Measurements from ENCODE around the gene ASF1B. TPM values are rescaled to one million over a fixed set of nuclear protein-coding genes. Genes with fewer than 3 reads are reported as not detected.
"Not testable (repeated sequence)": the region's sequence is repeated elsewhere in the genome, so short reads cannot be mapped to it uniquely, and the experiment has no call there.

ASF1B gene
- total and polyA plus RNA-seq, 2 donors (not counting 1 experiment from before 2014, with no cell fraction given): 2.6 to 6.5 TPM

- no peaks in the 10 kb centered on the region for H3K9me3 ChIP-seq (ENCODE audit: control insufficient read depth, insufficient read depth, low read depth, low read length)
- H3K4me3 ChIP-seq (replicated peaks in 1 of 4; ENCODE audit: control extremely low read depth in 1 of 4, insufficient read depth in 1 of 4, low read depth in 3 of 4, low read length in 4 of 4): no peak overlapping the region
- TF ChIP-seq CTCF (conservative IDR thresholded peaks at IDR 0.05 in 1 of 2, IDR thresholded peaks at IDR 0.05 in 1 of 2; ENCODE audit: low read depth in 1 of 2, low read length in 2 of 2) (no peak), EZH2 (IDR thresholded peaks at IDR 0.05; ENCODE audit: low read length, missing control alignments) (no peak)
- H3K27me3 ChIP-seq (ENCODE audit: control insufficient read depth, insufficient read depth, low read length): no peaks in the 10 kb centered on the region
- no peak overlapping the region for H3K27ac ChIP-seq (ENCODE audit: insufficient read depth, low read length)
- no peaks in the 10 kb centered on the region for H4K20me1 ChIP-seq (ENCODE audit: control insufficient read depth, extremely low read depth, insufficient read depth, low read length)
- no peaks in the 10 kb centered on the region for H3K36me3 ChIP-seq (ENCODE audit: control insufficient read depth, insufficient read depth, low read length)
- no peak overlapping the region for H2AFZ ChIP-seq (ENCODE audit: low read length)
- H3K4me1 ChIP-seq (ENCODE audit: control insufficient read depth, extremely low read depth, insufficient read depth, low read length): no peaks in the 10 kb centered on the region
- DNase-seq (ENCODE audit: low read depth in 2 of 2): no peak
- no peak overlapping the region for H3K9ac ChIP-seq (ENCODE audit: insufficient read depth, low read length)
- no peak overlapping the region for H3K4me2 ChIP-seq (ENCODE audit: extremely low read depth, insufficient read depth, low read length)
- no peaks in the 10 kb centered on the region for H3K79me2 ChIP-seq (ENCODE audit: control insufficient read depth, insufficient read depth, low read length)
Observed at GRCh38 chr19:14183741-14184350, 47.5 kb upstream of the ASF1B start.

GRCh38 chr19:14182476-14182875, 46.1 kb upstream of the ASF1B start:
- Histone ChIP-seq H2AFZ (ENCODE audit: low read length) (no peak overlapping the region), H3K4me3 (replicated peaks in 1 of 4; ENCODE audit: control extremely low read depth in 1 of 4, insufficient read depth in 1 of 4, low read depth in 3 of 4, low read length in 4 of 4) (no peak overlapping the region), H3K79me2 (ENCODE audit: control insufficient read depth, insufficient read depth, low read length) (no peaks in the 10 kb centered on the region), H3K27me3 (ENCODE audit: control insufficient read depth, insufficient read depth, low read length) (no peaks in the 10 kb centered on the region), H3K4me1 (ENCODE audit: control insufficient read depth, extremely low read depth, insufficient read depth, low read length) (no peaks in the 10 kb centered on the region), H3K36me3 (ENCODE audit: control insufficient read depth, insufficient read depth, low read length) (no peaks in the 10 kb centered on the region), H3K27ac (ENCODE audit: insufficient read depth, low read length) (no peak overlapping the region), H4K20me1 (ENCODE audit: control insufficient read depth, extremely low read depth, insufficient read depth, low read length) (no peaks in the 10 kb centered on the region), H3K4me2 (ENCODE audit: extremely low read depth, insufficient read depth, low read length) (no peak overlapping the region), H3K9me3 (ENCODE audit: control insufficient read depth, insufficient read depth, low read depth, low read length) (no peaks in the 10 kb centered on the region), H3K9ac (ENCODE audit: insufficient read depth, low read length) (no peak overlapping the region)
- TF ChIP-seq EZH2 (IDR thresholded peaks at IDR 0.05; ENCODE audit: low read length, missing control alignments) (no peak), CTCF (conservative IDR thresholded peaks at IDR 0.05 in 1 of 2, IDR thresholded peaks at IDR 0.05 in 1 of 2; ENCODE audit: low read depth in 1 of 2, low read length in 2 of 2) (no peak)
- DNase-seq (ENCODE audit: low read depth in 2 of 2): no peak

- H3K9ac ChIP-seq (ENCODE audit: insufficient read depth, low read length): no peak overlapping the region
- TF ChIP-seq CTCF (conservative IDR thresholded peaks at IDR 0.05 in 1 of 2, IDR thresholded peaks at IDR 0.05 in 1 of 2; ENCODE audit: low read depth in 1 of 2, low read length in 2 of 2) (no peak), EZH2 (IDR thresholded peaks at IDR 0.05; ENCODE audit: low read length, missing control alignments) (no peak)
- H3K4me3 ChIP-seq (replicated peaks in 1 of 4; ENCODE audit: control extremely low read depth in 1 of 4, insufficient read depth in 1 of 4, low read depth in 3 of 4, low read length in 4 of 4): no peak overlapping the region
- H3K27ac ChIP-seq (ENCODE audit: insufficient read depth, low read length): no peak overlapping the region
- no peaks in the 10 kb centered on the region for H3K4me1 ChIP-seq (ENCODE audit: control insufficient read depth, extremely low read depth, insufficient read depth, low read length)
- no peaks in the 10 kb centered on the region for H3K27me3 ChIP-seq (ENCODE audit: control insufficient read depth, insufficient read depth, low read length)
- no peaks in the 10 kb centered on the region for H3K36me3 ChIP-seq (ENCODE audit: control insufficient read depth, insufficient read depth, low read length)
- no peaks in the 10 kb centered on the region for H3K9me3 ChIP-seq (ENCODE audit: control insufficient read depth, insufficient read depth, low read depth, low read length)
- H3K4me2 ChIP-seq (ENCODE audit: extremely low read depth, insufficient read depth, low read length): no peak overlapping the region
- no peak overlapping the region for H2AFZ ChIP-seq (ENCODE audit: low read length)
- no peak for DNase-seq (ENCODE audit: low read depth in 2 of 2)
- H3K79me2 ChIP-seq (ENCODE audit: control insufficient read depth, insufficient read depth, low read length): no peaks in the 10 kb centered on the region
- no peaks in the 10 kb centered on the region for H4K20me1 ChIP-seq (ENCODE audit: control insufficient read depth, extremely low read depth, insufficient read depth, low read length)
Observed at GRCh38 chr19:14181906-14182305, 45.5 kb upstream of the ASF1B start.

DNA sequence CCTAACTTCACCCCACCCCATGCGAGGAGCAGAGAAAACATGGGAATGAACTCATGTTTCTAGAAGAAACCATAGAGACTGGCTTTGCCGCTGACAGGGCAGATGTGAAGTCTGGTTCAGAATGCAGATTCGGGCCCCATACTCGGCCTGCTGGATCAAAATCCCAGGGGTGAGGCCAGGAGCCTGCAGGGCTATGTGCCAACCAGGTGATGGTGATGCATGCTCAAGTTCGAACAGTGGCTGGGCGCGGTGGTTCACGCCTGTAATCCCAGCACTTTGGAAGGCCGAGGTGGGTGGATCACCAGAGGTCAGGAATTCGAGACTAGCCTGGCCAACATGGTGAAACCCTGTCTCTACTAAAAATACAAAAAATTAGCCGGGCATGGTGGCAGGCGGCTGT, 44.8 kb upstream of the ASF1B start:
- not testable (repeated sequence) for H3K4me1 ChIP-seq (ENCODE audit: control insufficient read depth, extremely low read depth, insufficient read depth, low read length); H3K9ac ChIP-seq (ENCODE audit: insufficient read depth, low read length); H3K36me3 ChIP-seq (ENCODE audit: control insufficient read depth, insufficient read depth, low read length); DNase-seq (ENCODE audit: low read depth in 2 of 2); H3K27me3 ChIP-seq (ENCODE audit: control insufficient read depth, insufficient read depth, low read length); H3K27ac ChIP-seq (ENCODE audit: insufficient read depth, low read length); H3K4me3 ChIP-seq (replicated peaks in 1 of 4; ENCODE audit: control extremely low read depth in 1 of 4, insufficient read depth in 1 of 4, low read depth in 3 of 4, low read length in 4 of 4); H2AFZ ChIP-seq (ENCODE audit: low read length); H4K20me1 ChIP-seq (ENCODE audit: control insufficient read depth, extremely low read depth, insufficient read depth, low read length); H3K79me2 ChIP-seq (ENCODE audit: control insufficient read depth, insufficient read depth, low read length); H3K4me2 ChIP-seq (ENCODE audit: extremely low read depth, insufficient read depth, low read length); H3K9me3 ChIP-seq (ENCODE audit: control insufficient read depth, insufficient read depth, low read depth, low read length)

All from fibroblast of lung (primary cell).